Jurkat, Clone E6-1 (cell line): ENCODE results near the gene CACNA1B.

Experiments used
- DNase-seq: peaks from one replicate; pipeline ENCODE4 v3.0.0-alpha.2; 2011; ENCODE audit warnings: low read depth, low spot score
- H3K4me3 ChIP-seq: 2 replicates; pipeline ENCODE4 v1.5.1; 2011; ENCODE audit warnings: mild to moderate bottlenecking, low read length, control low read depth, moderate library complexity

CACNA1B gene

DNA sequence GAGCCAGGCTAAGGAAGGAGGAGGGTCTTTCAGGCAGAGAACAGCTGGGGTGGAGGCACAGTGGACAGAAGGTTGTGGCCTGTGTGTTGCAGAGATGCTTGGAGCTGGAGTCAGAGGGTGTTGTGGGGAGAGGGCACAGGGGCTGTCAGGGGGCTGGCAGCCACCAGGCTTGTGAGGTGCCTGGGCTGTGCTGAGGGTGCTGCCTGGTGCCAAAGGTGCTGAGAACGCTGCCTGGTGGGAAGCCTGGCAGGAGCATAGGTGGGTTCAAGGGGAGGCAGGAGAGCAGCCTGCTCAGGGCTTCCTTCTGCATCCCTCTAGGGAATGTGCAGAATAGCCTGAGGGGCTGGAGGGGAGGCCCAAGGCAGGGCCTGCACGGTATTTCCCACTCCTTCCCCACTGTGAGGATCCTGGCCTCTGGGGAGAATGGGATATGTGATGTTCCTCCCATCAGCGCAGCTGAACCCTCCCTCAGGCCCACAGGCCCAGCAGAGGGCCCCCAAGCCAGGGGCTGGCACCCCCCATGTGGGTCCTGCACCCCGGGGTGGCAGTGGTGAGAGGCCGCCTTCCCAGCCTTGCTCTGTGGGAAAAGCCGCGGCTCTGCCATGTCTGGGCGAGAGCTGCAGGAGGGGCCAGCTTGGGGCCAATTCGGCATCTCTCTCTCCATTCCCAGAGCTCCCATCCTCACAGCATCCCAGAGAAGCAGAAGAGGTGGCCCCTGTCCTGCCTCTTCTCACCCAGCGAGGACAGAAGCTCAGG is 76.3 kb downstream of the CACNA1B start:
- H3K4me3 ChIP-seq: no peak overlapping the region
- no peak for DNase-seq

DNA sequence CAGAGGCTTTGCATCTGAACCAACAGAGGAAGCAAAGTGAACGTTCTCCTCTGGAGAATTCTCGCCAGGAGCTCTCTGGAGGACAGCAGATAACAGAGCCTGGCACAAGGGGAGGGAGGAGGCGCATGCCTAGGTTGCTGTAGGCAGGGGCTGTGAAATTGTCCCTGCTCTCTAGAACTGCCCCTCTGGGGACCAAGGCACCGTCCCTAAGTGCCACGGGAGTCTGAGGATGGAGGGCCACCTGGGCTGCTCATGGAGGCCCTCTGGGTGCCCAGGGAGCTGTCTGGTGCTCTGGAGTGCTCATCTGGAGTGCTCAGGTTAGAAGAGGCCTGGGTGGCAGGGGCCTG is 77.6 kb downstream of the CACNA1B start:
- H3K4me3 ChIP-seq: no peak overlapping the region
- no peak for DNase-seq

DNA sequence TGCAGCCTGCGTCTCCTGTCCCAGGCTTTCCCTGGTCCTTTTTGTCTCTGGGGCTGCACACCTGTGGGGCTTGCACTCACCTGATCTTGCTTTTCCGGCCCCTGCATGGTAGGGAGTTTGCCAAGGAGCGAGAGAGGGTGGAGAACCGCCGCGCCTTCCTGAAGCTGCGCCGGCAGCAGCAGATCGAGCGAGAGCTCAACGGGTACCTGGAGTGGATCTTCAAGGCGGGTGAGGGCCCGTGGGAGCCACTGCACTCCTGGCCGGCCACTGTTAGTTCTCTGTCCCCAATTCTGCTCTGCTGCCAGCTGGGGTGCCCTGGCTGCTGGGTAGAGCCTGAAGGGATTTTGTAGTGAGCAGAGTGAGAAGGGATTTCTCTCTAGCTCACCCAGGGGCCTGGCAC is 78.0 kb downstream of the CACNA1B start:
- H3K4me3 ChIP-seq: no peak overlapping the region
- no peak for DNase-seq

DNA sequence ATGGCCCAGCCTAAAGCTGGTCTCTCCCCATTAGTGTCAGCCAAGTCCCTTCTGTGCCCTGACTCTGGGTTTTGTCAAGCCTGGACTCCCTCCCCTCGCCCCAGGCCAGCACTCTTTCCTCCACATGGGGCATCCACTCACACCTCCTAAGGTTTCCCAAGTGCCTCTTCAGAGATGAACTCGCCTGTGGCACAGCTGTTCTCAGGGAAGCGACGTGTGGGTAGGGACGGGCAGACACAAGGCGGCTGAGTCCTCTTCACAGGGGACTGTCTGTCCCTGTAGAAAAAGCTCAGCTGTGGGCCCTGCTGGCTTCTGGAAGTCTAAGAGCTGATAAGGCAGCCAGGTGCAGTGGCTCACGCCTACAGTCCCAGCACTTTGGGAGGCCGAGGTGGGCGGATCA is 78.5 kb downstream of the CACNA1B start:
- H3K4me3 ChIP-seq: no peak overlapping the region
- DNase-seq: no peak

DNA sequence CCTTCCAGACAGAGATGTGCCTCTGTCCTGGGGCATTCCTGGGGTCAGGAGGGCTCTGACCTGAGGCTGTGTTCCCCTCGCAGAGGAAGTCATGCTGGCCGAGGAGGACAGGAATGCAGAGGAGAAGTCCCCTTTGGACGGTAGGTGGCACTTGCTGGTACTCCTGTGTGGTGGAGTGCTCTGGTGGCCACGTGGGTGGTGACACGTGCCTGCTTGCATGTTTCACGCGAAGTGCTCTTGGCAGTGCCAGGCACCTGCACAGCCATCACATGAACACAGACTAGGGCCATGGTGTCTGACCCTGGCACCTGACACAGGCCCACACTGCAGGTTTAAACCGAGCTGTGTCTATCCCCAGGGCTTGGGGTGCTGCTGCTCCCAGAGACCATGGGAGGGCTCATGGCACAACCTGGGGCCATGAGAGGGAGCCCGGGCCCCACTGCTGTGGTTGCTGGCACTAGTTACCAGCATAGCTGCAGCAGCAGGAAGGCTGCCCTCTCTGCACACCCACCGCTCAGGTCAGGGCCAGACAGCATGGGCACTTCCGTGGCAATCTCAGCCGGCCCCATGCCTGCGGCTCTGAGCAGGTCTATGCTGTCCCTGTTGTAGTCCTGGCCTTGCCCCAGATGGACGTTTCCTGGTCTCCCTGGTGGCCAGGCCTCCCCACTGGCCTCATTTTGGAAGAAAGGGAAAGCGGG is 79.3 kb downstream of the CACNA1B start:
- DNase-seq: peak; percentile 24
- no peak overlapping the region for H3K4me3 ChIP-seq

DNA sequence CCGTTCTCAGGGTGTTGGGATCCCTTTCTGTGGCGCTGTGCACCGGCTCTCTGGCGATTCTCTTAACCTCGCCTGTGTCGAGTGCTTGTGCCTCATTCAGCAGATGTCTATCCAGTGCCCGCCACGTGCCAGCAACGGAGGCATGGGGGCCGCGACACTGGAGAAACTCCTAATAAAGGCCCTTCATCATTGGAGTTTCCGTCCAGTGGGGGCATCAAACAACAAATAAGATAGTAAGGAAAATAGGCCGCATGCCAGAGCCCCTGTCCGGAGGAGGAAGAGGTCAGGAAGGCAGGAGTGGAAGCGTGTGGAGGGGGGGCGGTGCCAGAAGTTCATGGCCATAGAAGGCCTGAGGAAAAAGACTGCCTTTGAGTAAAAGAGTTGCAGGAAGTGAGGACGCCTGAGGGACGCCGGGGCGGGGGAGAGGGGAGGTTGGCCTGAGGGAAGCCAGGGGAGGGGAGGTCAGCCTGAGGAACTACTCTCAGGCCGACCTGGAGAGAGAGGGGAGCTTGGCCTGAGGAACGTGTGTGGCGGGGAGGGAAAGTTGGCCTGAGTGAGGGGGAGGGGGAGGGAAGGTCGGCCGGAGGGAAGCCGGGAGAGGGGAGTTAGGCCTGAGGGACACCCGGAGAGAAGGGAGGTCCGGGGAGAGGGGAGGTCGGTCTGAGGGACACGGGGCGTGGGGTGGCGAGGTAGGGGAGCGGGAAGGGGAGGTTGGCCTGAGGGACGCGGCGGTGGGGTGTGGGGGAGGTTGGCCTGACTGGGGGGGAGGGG is 82.2 kb downstream of the CACNA1B start:
- no peak overlapping the region for H3K4me3 ChIP-seq

DNA sequence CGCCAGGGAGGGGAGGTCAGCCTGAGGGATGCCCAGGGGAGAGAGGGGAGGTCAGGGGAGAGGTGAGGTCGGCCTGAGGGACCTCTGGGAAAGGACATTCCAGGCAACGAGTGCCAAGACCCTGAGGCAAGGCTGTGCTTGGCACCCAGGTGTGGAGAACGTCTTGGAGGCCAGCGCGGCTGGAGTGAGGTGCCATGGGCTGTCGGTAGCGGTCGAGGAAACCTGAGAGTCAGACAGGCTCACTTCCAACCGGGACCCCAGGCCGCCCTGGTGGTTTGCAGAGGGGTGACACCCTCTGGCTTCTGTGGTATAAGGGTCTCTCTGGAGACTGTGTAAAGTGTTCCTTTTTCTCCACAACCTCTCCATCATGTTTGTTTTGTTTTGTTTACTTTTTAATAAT is 82.9 kb downstream of the CACNA1B start:
- no peak for DNase-seq
- H3K4me3 ChIP-seq: no peak overlapping the region

More for the DNA sequence above, 82.2 kb downstream of the CACNA1B start:
- DNase-seq: no peak

DNA sequence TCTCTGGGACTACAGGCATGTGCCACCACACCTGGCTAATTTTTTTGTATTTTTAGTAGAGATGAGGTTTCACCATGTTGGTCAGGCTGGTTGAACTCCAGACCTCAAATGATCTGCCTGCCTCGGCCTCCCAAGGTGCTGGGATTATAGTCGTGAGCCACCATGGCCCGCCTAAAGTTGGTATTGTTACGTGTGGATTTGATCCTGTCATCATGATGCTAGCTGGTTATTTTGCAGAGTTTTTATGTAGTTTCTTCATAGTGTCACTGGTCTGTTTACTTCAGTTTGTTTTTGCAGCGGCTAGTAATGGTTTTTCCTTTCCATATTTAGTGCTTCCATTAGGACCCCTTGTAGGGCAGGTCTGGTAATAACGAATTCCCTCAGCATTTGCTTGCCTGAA is 85.9 kb downstream of the CACNA1B start:
- no peak for DNase-seq
- no peak overlapping the region for H3K4me3 ChIP-seq

DNA sequence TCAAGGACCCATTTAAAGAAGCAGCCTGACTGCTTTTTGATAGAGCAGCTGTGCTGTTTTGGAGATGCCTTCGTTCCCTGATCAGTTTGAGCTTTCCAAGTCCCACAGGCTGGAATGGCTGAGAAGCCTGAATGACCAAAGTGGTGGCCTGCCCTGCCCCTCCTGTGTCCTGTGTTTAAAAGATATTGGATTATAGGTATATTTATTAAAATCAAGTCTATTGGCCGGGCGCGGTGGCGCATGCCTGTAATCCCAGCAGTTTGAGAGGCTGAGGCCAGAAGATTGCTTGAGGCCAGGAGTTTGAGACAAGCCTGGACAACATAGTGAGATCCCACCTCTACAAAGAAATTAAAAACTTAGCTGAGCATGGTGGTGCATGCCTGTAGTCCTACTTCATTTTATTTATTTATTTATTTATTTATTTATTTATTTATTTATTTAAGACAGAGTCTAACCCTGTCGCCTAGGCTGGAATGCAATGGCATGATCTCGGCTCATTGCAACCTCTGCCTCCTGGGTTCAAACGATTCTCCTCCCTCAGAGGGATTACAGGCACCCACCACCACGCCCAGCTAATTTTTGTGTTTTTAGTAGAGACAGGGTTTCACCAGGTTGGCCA is 87.7 kb downstream of the CACNA1B start:
- DNase-seq: no peak
- no peak overlapping the region for H3K4me3 ChIP-seq

DNA sequence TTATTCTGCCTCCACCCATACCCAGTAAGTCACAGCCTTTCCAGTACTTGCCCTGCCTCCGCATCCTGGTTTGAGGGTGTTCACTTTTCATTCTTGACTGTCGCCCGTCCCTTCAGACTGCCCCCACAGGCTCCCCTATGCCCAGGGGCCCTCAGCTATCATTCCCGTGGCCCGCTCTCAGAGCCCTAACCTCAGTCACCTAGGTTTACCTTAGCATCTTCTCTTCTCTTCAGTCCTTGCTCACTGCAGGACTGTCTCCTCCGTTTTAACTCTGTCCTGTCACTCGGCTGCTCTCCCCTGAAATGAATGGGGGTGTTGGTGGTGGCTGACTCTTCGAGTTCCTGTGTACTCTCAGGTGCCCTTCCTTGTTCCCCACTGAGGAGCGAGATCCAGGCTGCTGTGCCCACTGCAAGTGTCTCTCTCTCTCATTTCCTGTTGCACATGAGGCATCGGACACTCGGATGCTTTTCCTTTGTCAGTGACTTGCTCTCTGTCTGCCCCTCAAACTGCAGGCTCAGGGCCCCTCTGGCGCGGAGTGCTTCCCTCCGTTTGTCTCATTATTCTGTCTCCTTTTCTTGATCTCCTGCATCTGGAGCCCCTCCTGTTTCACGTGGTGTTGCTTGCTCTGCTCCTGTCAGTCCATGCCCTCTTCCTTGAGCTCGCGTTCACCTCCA is 89.8 kb downstream of the CACNA1B start:
- no peak overlapping the region for H3K4me3 ChIP-seq
- no peak for DNase-seq

DNA sequence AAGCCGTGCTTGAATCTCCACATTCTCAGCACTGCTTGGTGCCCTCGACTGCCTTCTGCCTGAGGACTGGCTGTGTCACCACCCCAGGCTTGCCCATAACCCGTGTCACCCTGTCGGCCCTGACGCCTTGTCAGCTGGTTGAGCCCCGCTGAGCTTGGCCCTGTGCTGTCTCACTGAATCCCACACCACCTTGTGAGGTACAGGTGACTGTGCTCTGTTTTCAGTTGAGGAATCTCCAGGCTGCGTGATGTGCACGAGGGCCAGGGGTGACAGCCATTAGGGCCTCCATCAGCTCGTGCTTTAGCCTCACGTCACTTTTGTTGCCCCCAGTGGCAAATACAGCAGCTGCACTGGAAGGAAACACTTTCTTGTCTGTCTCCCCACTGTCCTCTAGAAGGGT is 90.7 kb downstream of the CACNA1B start:
- DNase-seq: no peak
- no peak overlapping the region for H3K4me3 ChIP-seq

DNA sequence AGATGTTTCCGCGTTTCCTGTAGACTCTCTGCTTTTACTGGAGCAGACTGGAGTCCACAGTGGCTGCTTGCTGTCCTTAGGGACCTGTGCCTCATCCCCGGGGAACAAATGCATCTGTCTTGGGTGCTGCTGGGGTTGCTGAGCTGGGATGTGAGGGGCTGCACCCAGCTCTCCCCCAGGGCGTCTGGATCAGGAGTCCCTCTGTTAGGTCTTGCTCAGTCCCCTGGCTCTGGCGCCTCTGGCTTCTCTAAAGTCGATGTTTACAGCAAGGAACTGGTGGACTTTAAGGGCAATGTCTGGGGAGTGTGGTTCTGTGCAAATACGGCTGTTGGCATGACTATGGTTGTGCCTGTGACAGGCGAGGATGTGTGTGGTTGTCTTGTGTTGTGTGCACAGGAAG is 91.4 kb downstream of the CACNA1B start:
- no peak overlapping the region for H3K4me3 ChIP-seq
- no peak for DNase-seq

DNA sequence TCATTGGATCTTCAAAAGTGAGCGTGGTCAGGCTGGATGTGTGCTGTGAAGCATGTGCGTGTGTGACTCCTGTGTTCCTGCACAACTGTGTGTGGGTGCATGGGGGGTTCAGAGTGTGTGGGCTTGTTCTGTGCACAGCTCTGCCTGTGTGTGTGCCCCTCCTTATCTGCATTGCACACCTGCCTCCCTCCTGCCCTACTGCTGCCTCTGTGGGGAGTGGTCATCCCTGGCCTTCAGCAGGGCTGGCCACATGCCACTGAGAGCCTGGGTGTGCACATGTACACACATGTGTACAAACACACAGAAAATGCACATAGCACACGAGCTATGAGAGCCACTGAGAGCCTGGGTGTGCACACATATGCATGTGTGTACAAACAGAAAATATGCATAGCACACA is 92.1 kb downstream of the CACNA1B start:
- DNase-seq: no peak
- no peak overlapping the region for H3K4me3 ChIP-seq

DNA sequence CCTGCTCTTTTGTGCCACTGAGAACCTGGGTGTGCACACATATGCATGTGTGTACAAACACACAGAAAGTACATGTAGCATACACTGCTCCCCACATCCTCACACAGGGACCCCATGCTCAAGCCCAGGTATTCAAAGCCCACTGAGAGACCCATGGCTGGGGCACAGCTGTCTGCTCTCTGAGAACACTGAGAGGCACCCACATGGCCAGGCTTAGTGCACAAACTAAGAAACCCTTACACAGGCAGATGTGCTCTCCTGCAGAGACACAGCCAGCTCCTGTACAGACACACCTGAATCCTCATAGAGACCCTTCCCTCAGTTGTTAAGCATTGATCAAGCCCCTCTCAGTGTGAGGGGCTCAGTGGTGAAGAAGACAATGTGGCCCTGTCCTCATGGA is 92.5 kb downstream of the CACNA1B start:
- no peak overlapping the region for H3K4me3 ChIP-seq
- DNase-seq: no peak

DNA sequence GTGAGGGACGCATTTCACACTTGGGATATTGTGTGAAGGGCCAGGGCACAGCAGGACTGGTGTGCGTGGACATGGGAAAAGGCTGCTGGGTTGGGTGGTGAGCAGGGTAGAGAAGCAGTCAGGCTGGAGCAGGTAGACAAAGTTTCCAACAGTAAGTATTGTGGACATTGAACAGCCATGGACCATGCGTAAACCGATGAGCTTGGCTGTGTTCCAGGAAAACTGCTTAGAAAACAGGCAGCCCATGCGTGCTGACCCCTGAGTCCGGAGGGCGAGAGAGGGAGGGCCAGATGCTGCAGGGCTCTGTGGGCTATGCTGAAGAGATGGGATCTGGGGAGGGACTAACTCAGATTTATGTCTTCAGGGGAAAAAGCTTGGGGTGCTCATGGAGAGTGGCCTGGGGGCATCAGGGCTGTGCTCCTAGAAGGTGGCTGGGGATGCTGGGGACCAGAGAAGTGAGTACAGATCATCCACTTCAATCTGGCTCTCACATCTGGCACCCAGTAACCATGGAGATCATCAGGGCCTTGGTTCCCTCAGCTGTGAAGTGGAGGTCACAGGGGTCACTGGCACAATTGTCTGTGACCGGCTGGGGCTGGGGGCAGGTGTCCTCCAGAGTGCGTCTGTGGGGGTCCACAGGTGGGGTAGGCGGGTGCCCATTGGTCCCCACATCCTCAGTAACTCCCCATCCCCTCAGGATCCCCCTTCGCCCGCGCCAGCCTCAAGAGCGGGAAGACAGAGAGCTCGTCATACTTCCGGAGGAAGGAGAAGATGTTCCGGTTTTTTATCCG is 93.3 kb downstream of the CACNA1B start:
- no peak for DNase-seq
- H3K4me3 ChIP-seq: no peak overlapping the region

DNA sequence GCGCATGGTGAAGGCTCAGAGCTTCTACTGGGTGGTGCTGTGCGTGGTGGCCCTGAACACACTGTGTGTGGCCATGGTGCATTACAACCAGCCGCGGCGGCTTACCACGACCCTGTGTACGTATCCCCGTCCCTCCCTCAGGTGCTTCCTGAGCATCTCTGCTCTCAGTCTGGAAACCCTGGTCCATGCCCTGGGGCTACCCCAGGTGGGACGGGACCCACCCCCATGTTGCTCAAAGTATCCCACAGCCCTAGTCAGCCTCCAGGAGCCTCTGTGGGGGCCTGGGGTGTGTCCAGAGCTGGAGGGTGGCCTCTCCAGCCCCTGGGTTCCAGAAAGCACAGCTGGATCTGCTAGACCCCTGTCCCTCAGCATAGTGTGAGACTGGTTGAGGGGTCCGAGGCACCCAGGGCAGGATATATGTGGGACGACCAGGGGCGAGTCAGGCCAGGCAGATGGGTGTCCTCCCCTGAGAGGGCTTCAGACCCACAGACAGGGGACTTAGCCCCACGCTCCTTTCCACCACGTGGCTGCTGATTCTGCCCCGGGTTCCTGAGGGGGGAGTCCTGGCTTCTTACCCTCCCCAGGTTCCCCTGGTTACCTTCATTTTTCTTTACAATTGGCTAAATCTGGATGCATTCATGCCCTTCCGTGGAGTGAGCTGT is 94.0 kb downstream of the CACNA1B start:
- no peak overlapping the region for H3K4me3 ChIP-seq
- no peak for DNase-seq

DNA sequence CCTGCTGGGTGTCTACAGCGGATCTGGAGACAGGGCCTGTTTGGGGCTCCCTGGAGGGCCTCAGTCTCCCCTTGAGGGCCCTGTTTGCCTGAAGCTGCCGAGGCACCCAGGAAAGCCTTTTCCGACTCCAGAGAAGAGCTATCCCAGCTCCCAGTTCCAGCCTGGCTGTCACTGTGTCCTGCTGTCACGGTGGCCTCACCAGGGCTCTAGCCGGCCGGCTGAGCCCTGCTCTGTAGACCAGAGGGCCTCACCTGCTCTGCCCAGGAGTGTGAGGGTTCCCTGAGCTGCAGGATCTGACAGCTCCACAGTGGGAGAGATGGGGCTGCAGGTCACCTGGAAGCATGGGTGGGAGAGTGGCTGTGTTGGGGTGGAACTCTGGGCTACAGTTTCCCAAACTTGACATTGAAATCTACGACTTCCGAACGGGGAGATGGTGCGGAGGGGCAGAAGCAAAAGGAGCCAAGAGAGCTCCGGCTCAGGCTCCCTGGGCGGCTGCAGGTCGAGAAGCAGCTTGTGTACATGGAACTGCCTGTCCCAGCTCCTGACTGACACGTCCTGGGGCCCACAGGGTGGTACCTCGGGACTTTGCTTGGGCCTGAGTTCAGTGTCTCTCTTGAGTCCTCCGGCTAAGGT is 94.9 kb downstream of the CACNA1B start:
- H3K4me3 ChIP-seq: no peak overlapping the region
- no peak for DNase-seq

DNA sequence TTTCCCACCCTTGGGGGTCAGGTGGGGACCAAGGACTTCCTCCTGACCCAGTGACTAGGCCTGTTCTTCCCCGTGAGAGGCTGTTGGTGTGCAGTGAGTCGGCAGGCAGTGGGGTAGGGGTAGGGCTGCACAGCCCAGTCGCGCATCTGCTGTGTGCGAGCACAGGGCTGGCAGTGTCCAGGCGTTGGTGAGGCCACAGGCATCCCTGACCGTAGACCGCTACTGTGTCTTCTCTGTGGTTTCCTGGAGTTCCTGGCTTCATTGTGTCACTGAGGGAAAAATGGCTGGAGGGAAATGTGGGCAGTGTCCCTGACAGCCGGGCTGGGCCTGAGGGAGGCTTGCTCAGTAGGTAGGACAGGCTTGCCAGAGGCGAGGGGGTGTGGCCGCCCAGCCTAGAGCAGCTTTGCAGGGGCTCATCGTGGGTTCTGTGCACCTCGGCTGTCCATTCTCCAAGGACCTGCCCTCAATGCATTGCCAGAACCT is 95.4 kb downstream of the CACNA1B start:
- no peak overlapping the region for H3K4me3 ChIP-seq
- no peak for DNase-seq
